ENCODE results near the gene C9orf85.

DNA sequence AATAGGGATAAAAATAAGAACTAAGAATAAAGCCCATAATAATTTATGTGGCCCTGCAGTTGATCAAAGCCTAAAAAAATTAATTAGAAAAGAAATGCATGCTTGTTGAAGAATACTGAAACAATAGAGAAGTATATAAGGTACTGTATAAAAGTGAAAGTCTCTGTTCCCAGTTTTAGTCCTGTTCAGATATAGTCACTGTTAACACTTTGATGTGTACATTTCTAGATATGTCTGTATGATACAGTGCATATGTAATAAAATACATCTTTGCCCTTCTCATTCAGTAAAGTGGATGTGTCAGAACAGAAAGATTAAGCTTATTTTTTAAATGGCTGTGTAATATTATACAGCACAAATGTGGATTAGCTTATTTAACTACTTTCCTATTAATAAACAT is 4.1 kb downstream of the C9orf85 start:
- TF ChIP-seq EZH2 (IDR thresholded peaks at IDR 0.05; ENCODE audit: borderline replicate concordance, insufficient read depth, low read length, poor library complexity, severe bottlenecking) (no peak), TAF1 (IDR thresholded peaks at IDR 0.05; ENCODE audit: low read depth) (no peak)
- TF ChIP-seq, protein P1, sequence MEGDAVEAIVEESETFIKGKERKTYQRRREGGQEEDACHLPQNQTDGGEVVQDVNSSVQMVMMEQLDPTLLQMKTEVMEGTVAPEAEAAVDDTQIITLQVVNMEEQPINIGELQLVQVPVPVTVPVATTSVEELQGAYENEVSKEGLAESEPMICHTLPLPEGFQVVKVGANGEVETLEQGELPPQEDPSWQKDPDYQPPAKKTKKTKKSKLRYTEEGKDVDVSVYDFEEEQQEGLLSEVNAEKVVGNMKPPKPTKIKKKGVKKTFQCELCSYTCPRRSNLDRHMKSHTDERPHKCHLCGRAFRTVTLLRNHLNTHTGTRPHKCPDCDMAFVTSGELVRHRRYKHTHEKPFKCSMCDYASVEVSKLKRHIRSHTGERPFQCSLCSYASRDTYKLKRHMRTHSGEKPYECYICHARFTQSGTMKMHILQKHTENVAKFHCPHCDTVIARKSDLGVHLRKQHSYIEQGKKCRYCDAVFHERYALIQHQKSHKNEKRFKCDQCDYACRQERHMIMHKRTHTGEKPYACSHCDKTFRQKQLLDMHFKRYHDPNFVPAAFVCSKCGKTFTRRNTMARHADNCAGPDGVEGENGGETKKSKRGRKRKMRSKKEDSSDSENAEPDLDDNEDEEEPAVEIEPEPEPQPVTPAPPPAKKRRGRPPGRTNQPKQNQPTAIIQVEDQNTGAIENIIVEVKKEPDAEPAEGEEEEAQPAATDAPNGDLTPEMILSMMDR (IDR thresholded peaks at IDR 0.05; ENCODE audit: poor library complexity, severe bottlenecking): no peak
- TF ChIP-seq, protein P2, sequence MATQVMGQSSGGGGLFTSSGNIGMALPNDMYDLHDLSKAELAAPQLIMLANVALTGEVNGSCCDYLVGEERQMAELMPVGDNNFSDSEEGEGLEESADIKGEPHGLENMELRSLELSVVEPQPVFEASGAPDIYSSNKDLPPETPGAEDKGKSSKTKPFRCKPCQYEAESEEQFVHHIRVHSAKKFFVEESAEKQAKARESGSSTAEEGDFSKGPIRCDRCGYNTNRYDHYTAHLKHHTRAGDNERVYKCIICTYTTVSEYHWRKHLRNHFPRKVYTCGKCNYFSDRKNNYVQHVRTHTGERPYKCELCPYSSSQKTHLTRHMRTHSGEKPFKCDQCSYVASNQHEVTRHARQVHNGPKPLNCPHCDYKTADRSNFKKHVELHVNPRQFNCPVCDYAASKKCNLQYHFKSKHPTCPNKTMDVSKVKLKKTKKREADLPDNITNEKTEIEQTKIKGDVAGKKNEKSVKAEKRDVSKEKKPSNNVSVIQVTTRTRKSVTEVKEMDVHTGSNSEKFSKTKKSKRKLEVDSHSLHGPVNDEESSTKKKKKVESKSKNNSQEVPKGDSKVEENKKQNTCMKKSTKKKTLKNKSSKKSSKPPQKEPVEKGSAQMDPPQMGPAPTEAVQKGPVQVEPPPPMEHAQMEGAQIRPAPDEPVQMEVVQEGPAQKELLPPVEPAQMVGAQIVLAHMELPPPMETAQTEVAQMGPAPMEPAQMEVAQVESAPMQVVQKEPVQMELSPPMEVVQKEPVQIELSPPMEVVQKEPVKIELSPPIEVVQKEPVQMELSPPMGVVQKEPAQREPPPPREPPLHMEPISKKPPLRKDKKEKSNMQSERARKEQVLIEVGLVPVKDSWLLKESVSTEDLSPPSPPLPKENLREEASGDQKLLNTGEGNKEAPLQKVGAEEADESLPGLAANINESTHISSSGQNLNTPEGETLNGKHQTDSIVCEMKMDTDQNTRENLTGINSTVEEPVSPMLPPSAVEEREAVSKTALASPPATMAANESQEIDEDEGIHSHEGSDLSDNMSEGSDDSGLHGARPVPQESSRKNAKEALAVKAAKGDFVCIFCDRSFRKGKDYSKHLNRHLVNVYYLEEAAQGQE (IDR thresholded peaks at IDR 0.05; ENCODE audit: borderline replicate concordance): no peak

Data from neural cell (in vitro differentiated cells).